Neural crest cell (in vitro differentiated cells): ENCODE results near the gene MEPCE. TPM values are rescaled to one million over a fixed set of nuclear protein-coding genes. Genes with fewer than 3 reads are reported as not detected.

Source experiments
- DNase-seq: peaks from one replicate; pipeline ENCODE4 v3.0.0; 2021; ENCODE audit warnings: low read depth, mixed read lengths, low spot score
- H3K27ac Mint-ChIP-seq: one replicate; pipeline ENCODE4 v1.8.0; 2021; ENCODE audit warnings: mild to moderate bottlenecking, mixed read lengths; ENCODE audit not compliant: unreplicated experiment
- H3K27me3 Mint-ChIP-seq: 2 replicates; pipeline ENCODE4 v1.8.0; 2021; ENCODE audit warnings: low read depth, mild to moderate bottlenecking, mixed read lengths
- H3K36me3 Mint-ChIP-seq: 2 replicates; pipeline ENCODE4 v1.8.0; 2021; ENCODE audit warnings: low read depth, mild to moderate bottlenecking, mixed read lengths
- H3K4me1 Mint-ChIP-seq: 2 replicates; pipeline ENCODE4 v1.8.0; 2021; ENCODE audit warnings: mixed read lengths
- H3K4me3 Mint-ChIP-seq: one replicate; pipeline ENCODE4 v1.8.0; 2021; ENCODE audit warnings: mild to moderate bottlenecking, mixed read lengths
- H3K9me3 Mint-ChIP-seq: 2 replicates; pipeline ENCODE4 v1.8.0; 2021; ENCODE audit warnings: mixed read lengths
- total RNA-seq: library from RNA; stranded (reverse); gene quantifications from 2 replicates; pipeline ENCODE4 v1.2.1, GENCODE V29; 2021
- TF ChIP-seq, protein P1 (sequence below): fragments of 200-600 bp; sonication (generic); conservative IDR thresholded peaks from 2 replicates; pipeline ENCODE4 v1.5.0; 2021; ENCODE audit warnings: antibody characterized with exemption, mild to moderate bottlenecking

The MEPCE gene
- total RNA-seq, 1 donor from 2014 or later = 49.8 TPM

DNA sequence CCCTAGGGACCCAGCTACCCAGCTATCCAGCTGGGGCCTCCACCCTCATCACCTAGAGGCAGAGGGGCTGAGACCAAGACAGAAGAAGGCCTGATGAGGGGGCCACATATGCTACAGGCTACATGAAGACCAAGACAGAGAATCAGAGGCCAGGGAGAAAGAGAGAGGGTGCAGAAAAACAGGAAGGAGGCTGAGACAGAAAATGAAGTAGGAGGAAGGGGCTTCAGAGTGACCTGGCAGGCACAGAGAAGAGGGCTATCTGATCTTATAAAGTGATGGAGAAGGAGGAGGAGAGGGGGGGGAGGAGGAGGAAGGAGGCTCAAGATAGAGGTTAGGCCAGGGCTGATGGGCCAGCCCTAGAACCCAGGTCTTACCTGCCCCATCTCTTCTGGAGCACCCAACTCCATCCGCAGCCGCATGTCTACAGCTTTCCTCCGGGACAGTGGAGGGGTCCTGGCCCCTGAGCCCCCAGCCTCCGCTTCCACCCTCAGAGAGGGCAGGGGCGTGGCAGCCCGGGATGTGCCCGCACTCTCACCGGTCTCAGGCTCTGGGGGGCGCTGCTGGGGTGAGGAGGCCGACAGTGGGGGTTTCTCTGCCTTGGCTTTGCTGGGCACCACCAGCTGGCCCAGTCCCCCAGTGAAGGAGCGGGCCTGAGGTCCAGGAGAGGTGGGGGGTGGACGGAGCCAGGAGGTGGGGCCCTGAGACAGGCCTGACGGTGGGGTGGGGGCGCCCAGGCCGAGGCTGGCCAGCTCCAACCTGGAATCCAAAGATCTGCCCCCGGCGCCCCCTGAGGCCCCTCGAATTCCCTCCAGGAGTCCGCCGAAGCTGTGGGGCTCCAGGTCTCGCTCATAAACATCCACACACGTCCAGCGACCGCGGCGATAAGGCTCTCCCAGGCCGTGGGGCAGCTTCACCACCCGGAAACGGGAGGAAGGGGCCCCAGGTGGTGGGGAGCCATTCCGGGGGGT, 47.6 kb downstream of the MEPCE start:
- Mint-ChIP-seq H3K27me3 (no peaks in the 10 kb centered on the region), H3K36me3 (no peaks in the 10 kb centered on the region), H3K9me3 (no peaks in the 10 kb centered on the region), H3K4me3 (peak overlapping the region; percentile 88), H3K4me1 (peaks cover 32% of the 10 kb centered on the region), H3K27ac (no peak overlapping the region)
- TF ChIP-seq, protein P1, sequence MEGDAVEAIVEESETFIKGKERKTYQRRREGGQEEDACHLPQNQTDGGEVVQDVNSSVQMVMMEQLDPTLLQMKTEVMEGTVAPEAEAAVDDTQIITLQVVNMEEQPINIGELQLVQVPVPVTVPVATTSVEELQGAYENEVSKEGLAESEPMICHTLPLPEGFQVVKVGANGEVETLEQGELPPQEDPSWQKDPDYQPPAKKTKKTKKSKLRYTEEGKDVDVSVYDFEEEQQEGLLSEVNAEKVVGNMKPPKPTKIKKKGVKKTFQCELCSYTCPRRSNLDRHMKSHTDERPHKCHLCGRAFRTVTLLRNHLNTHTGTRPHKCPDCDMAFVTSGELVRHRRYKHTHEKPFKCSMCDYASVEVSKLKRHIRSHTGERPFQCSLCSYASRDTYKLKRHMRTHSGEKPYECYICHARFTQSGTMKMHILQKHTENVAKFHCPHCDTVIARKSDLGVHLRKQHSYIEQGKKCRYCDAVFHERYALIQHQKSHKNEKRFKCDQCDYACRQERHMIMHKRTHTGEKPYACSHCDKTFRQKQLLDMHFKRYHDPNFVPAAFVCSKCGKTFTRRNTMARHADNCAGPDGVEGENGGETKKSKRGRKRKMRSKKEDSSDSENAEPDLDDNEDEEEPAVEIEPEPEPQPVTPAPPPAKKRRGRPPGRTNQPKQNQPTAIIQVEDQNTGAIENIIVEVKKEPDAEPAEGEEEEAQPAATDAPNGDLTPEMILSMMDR = no peak
- DNase-seq = no peak

DNA sequence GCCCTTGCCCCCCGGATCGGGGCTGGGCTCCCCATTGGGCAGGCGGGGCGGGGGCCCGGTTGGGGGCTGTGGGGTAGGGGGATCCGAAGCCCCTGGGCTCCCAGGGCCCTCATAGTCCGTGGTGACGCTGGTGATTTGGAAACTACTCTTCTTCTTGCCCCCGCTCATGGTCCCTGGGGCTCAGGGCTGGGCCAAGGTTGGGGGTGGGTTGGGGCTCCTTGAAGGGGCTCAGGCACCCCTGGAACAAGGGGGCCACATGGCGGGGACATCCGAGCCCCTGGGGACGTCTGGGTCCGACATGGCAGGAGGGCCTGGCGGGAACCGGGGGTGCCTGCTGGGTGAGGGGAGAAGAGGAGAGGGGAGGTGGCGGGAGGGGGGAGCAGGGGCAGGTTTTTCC, 48.2 kb downstream of the MEPCE start:
- Mint-ChIP-seq H3K27ac (no peak overlapping the region), H3K9me3 (no peaks in the 10 kb centered on the region), H3K4me3 (peak overlapping the region; percentile 93), H3K27me3 (no peaks in the 10 kb centered on the region), H3K4me1 (peaks cover 36% of the 10 kb centered on the region), H3K36me3 (no peaks in the 10 kb centered on the region)
- DNase-seq = no peak
- TF ChIP-seq, protein P1 = no peak

- H3K4me3 Mint-ChIP-seq = peak within 1 kb of the TSS; percentile 93
- peak; percentile 72 for DNase-seq
- TF ChIP-seq, protein P1 = no peak
- no peaks in the 10 kb centered on the region for H3K36me3 Mint-ChIP-seq
- no peaks in the 10 kb centered on the region for H3K9me3 Mint-ChIP-seq
- H3K27me3 Mint-ChIP-seq = no peaks in the 10 kb centered on the region
- H3K4me1 Mint-ChIP-seq = peaks cover 33% of the 10 kb centered on the region
- H3K27ac Mint-ChIP-seq = peak within 1 kb of the TSS; percentile 75
Observed at GRCh38 chr7:100478958-100479660, 49.5 kb downstream of the MEPCE start, which contains the start of gene TSC22D4. TSC22D4 (minus strand) TSS chr7:100479214; CDS start chr7:100478038, 1,176 bp downstream.

- TF ChIP-seq, protein P1 = no peak
- Mint-ChIP-seq H3K4me3 (peak overlapping the region; percentile 90), H3K4me1 (peaks cover 32% of the 10 kb centered on the region), H3K27ac (no peak overlapping the region), H3K27me3 (no peaks in the 10 kb centered on the region), H3K36me3 (no peaks in the 10 kb centered on the region), H3K9me3 (no peaks in the 10 kb centered on the region)
- DNase-seq = no peak
Observed at GRCh38 chr7:100481466-100481865, 51.8 kb downstream of the MEPCE start.

DNA sequence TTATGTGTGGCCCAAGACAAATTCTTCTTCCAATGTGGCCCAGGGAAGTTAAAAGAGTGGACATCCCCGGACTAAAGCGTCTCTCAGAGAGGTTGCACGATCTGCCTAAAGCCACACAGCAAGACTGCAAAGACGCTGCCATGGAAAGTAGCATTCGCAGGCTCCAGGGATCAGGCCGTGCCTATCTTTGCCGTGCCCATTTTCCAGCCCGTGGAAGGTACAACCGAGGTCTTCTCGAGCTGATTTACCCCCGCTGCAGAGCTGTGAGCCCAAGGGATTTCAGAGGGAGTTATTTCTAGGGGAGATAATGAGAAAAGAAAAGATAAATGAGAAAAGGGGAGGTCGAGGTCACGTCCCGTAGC, 53.1 kb downstream of the MEPCE start:
- TF ChIP-seq, protein P1 = no peak
- Mint-ChIP-seq H3K4me1 (peaks cover 31% of the 10 kb centered on the region), H3K27me3 (no peaks in the 10 kb centered on the region), H3K4me3 (peak overlapping the region; percentile 90), H3K9me3 (no peaks in the 10 kb centered on the region), H3K36me3 (no peaks in the 10 kb centered on the region), H3K27ac (no peak overlapping the region)
- no peak for DNase-seq
